GM23338 (cell line): ENCODE data around the gene THRB. TPM values are rescaled to one million over a fixed set of nuclear protein-coding genes. Genes with fewer than 3 reads are reported as not detected.

Experiments used
- ATAC-seq: fragments of 200-7000 bp; cut with Tn5 transposase; 3 replicates; pipeline ENCODE4 v1.9.1; 2020
- DNase-seq: peaks from one replicate; pipeline ENCODE4 v3.0.0-alpha.2; 2015; ENCODE audit warnings: low spot score
- H2AFZ ChIP-seq: fragments of 200-600 bp; sonication (generic); 2 replicates; pipeline ENCODE4 v1.8.0; 2016; ENCODE audit warnings: antibody characterized with exemption, mild to moderate bottlenecking, moderate library complexity
- H3F3A ChIP-seq: fragments of 200-600 bp; sonication (generic); replicated peaks from 2 replicates; pipeline ENCODE4 v1.8.0; 2017; ENCODE audit warnings: antibody characterized with exemption, mixed run types, low read depth
- H3K27ac ChIP-seq: fragments of 200-600 bp; sonication (generic); 2 replicates; pipeline ENCODE4 v1.6.1; 2016; ENCODE audit warnings: low read depth
- H3K27me3 ChIP-seq: fragments of 200-600 bp; sonication (generic); 2 replicates; pipeline ENCODE4 v1.8.0; 2016; ENCODE audit warnings: mild to moderate bottlenecking, mixed run types, moderate library complexity; ENCODE audit not compliant: insufficient read depth
- H3K36me3 ChIP-seq: fragments of 200-600 bp; sonication (generic); 2 replicates; pipeline ENCODE4 v1.8.0; 2016; ENCODE audit warnings: mild to moderate bottlenecking; ENCODE audit not compliant: insufficient read depth
- H3K4me1 ChIP-seq: fragments of 200-600 bp; sonication (generic); 2 replicates; pipeline ENCODE4 v1.8.0; 2016; ENCODE audit warnings: mild to moderate bottlenecking, moderate library complexity; ENCODE audit not compliant: insufficient read depth
- H3K4me2 ChIP-seq: fragments of 200-600 bp; sonication (generic); 2 replicates; pipeline ENCODE4 v1.7.1; 2017; ENCODE audit warnings: mixed run types
- H3K4me3 ChIP-seq: fragments of 200-600 bp; sonication (generic); 2 replicates; pipeline ENCODE4 v1.6.1; 2016; ENCODE audit warnings: mixed run types
- H3K79me2 ChIP-seq: fragments of 200-600 bp; sonication (generic); replicated peaks from 2 replicates; pipeline ENCODE4 v1.8.0; 2017; ENCODE audit warnings: mild to moderate bottlenecking; ENCODE audit not compliant: insufficient read depth
- H3K9me2 ChIP-seq: fragments of 200-600 bp; sonication (generic); 2 replicates; pipeline ENCODE4 v1.8.0; 2017; ENCODE audit not compliant: insufficient read depth
- H4K20me1 ChIP-seq: fragments of 200-600 bp; sonication (generic); replicated peaks from 2 replicates; pipeline ENCODE4 v1.8.0; 2017; ENCODE audit warnings: mild to moderate bottlenecking; ENCODE audit not compliant: insufficient read depth
- H3K27ac Mint-ChIP-seq: 2 replicates; pipeline ENCODE4 v1.8.0; 2020; ENCODE audit warnings: inconsistent platforms, mild to moderate bottlenecking, moderate library complexity, mixed read lengths
- H3K27me3 Mint-ChIP-seq: 3 replicates; pipeline ENCODE4 v1.8.0; 2022; ENCODE audit warnings: low read depth, mild to moderate bottlenecking, moderate library complexity, mixed read lengths, inconsistent platforms; ENCODE audit not compliant: insufficient read depth, poor library complexity
- H3K36me3 Mint-ChIP-seq: 3 replicates; pipeline ENCODE4 v1.8.0; 2021; ENCODE audit warnings: low read depth, mild to moderate bottlenecking, inconsistent platforms, moderate library complexity, mixed read lengths
- H3K4me1 Mint-ChIP-seq: 3 replicates; pipeline ENCODE4 v1.8.0; 2020; ENCODE audit warnings: mild to moderate bottlenecking, inconsistent platforms, mixed read lengths
- H3K4me3 Mint-ChIP-seq: 3 replicates; pipeline ENCODE4 v1.8.0; 2021; ENCODE audit warnings: moderate library complexity, mild to moderate bottlenecking, inconsistent platforms, mixed read lengths
- H3K9me3 Mint-ChIP-seq: 3 replicates; pipeline ENCODE4 v1.8.0; 2020; ENCODE audit warnings: moderate library complexity, mild to moderate bottlenecking, inconsistent platforms, mixed read lengths
- CREB1 ChIP-seq: fragments of 250-450 bp; sonication (Bioruptor Pico); IDR thresholded peaks from 2 replicates; pipeline ENCODE4 v1.5.0; 2020; ENCODE audit warnings: low read depth, mild to moderate bottlenecking, moderate library complexity
- EZH2 ChIP-seq: fragments of 200-600 bp; sonication (generic); IDR thresholded peaks from one replicate; pipeline ENCODE4 v1.8.0; 2017; ENCODE audit warnings: antibody characterized with exemption, mild to moderate bottlenecking, low read depth; ENCODE audit not compliant: unreplicated experiment
- EZH2phosphoT487 ChIP-seq: fragments of 200-600 bp; sonication (generic); IDR thresholded peaks from one replicate; pipeline ENCODE4 v1.8.1; 2018; ENCODE audit warnings: antibody characterized with exemption; ENCODE audit not compliant: unreplicated experiment
- JUNB ChIP-seq: IDR thresholded peaks from one replicate; pipeline ENCODE4 v1.6.1; 2016; ENCODE audit warnings: antibody characterized with exemption; ENCODE audit not compliant: unreplicated experiment
- NANOG ChIP-seq: IDR thresholded peaks from 2 replicates; pipeline ENCODE4 v1.6.1; 2016; ENCODE audit warnings: antibody characterized with exemption, borderline replicate concordance
- POLR2AphosphoS5 ChIP-seq: IDR thresholded peaks from 2 replicates; pipeline ENCODE4 v1.6.1; 2016; ENCODE audit warnings: antibody characterized with exemption, low read depth
- STAT1 ChIP-seq: IDR thresholded peaks from one replicate; pipeline ENCODE4 v1.6.1; 2016; ENCODE audit warnings: antibody characterized with exemption; ENCODE audit not compliant: unreplicated experiment
- ZNF114 ChIP-seq: fragments of 250-450 bp; sonication (Bioruptor Pico); IDR thresholded peaks from 2 replicates; pipeline ENCODE4 v1.5.0; 2020; ENCODE audit warnings: mild to moderate bottlenecking, moderate library complexity
- ZNF331 ChIP-seq: fragments of 250-450 bp; sonication (Bioruptor Pico); IDR thresholded peaks from 2 replicates; pipeline ENCODE4 v1.5.0; 2020; ENCODE audit warnings: low read depth, mild to moderate bottlenecking, moderate library complexity
- polyA plus RNA-seq: library from polyadenylated mRNA; unstranded; fragments of >200 nt; fragmentation: Nextera tagmentation; extraction: Ambion mirVana; gene quantifications from 2 replicates; pipeline ENCODE4 v1.2.1, GENCODE V29; 2016
- total RNA-seq: library from RNA; depleted of rRNA; stranded (reverse); fragments of >200 nt; shearing (Covaris generic); gene quantifications from 2 replicates; pipeline ENCODE4 v1.2.3, GENCODE V29; 2014
- TF ChIP-seq, protein P1 (sequence below): IDR thresholded peaks from 2 replicates; pipeline ENCODE4 v1.6.1; 2016; ENCODE audit warnings: antibody characterized with exemption
- TF ChIP-seq, protein P2 (sequence below), 2 experiments: fragments of 200-600 bp in 1 of 2; sonication (generic) in 1 of 2; conservative IDR thresholded peaks; 2 replicates each; pipeline versions ENCODE4 v1.5.1 to v1.6.1; 2016 to 2017; ENCODE audit warnings: antibody characterized with exemption in 2 of 2, low read depth in 2 of 2, mild to moderate bottlenecking in 2 of 2, moderate library complexity in 1 of 2
- TF ChIP-seq, protein P3 (sequence below): IDR thresholded peaks from one replicate; pipeline ENCODE4 v1.6.1; 2018; ENCODE audit warnings: antibody characterized with exemption; ENCODE audit not compliant: unreplicated experiment

THRB gene
- total and polyA plus RNA-seq, 2 experiments from 2014 or later: 1.7 to 3.2 TPM

DNA sequence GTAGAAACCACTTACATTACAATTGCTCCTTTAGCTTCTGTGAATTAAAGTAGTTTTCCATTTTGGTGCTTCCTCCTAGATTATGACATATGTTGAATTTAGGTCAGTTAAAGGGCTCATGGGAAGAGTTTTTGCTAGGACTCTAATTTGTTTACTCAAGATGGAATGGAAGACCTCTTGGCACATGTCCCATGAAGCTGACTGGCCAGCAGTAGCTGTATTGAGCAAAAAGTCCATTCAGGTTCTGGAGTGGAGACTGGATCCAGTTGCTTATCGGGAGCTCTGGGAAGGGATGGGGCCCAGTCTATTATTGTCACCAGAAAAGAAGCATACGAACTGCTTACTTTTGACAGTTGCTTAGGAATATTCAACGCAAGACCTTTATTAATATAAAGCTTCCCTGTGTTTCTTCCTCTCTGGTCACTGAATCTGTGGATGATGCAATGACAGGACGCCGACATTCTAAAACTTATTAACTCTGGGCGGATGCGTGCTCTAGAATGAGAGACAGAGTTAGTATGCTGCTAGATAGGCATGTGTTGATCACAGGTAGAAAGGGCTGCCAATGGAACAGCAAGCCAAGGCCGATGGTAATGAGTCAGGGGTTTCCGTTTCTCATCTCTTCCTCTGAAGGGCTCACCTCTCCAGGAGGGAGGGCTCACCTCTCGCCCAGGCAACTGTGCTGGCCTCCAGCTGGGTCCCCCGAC is 393.8 kb downstream of the THRB start:
- peaks cover under 1% of the 10 kb centered on the region for H3K27me3 Mint-ChIP-seq
- H3K4me3 Mint-ChIP-seq: no peak overlapping the region

DNA sequence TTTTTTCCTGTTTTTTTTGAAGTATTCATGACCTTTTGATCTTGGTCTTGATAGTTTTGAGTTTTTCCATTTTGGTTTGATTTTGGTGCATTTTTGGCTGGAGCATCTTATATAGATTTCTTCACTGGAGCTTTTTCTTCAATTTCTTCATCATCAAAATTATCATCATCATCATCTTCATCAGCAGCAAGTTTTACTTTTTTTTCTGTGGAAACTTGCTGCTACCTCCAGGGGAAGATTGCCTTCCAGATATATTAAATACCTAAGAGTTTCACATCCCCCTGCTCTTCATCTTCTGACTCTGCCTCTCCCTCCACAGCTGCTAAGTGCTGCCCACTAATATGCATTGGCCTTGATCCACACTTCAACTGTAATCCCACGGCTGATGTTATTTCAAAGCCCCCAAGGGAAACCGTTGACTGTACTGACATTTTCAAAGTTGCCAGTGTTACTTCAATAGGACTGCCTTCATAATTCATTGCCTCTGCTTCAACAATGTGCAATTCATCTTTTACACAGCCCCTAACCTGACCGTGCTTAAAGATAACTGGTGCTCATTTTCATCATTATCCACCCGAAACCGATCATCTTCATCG is 397.9 kb downstream of the THRB start:
- Mint-ChIP-seq H3K4me1 (peaks cover 9% of the 10 kb centered on the region; the same call in 2 of the 3 replicates), H3K4me3 (no peak overlapping the region), H3K9me3 (peaks cover 7% of the 10 kb centered on the region; the same call in 1 of the 3 replicates), H3K27ac (no peak overlapping the region), H3K36me3 (peaks cover 4% of the 10 kb centered on the region; the same call in 2 of the 3 replicates), H3K27me3 (peaks cover 5% of the 10 kb centered on the region)
- H2AFZ ChIP-seq: no peak overlapping the region
- no peaks in the 10 kb centered on the region for H3K27me3 ChIP-seq
- no peaks in the 10 kb centered on the region for H3K4me1 ChIP-seq
- no peak for ATAC-seq
- H3K4me3 ChIP-seq: no peak overlapping the region
- H3K36me3 ChIP-seq: no peaks in the 10 kb centered on the region
- DNase-seq: no peak
- H3K4me2 ChIP-seq: no peak overlapping the region
- H3K27ac ChIP-seq: no peak overlapping the region
- H3K9me2 ChIP-seq: no peaks in the 10 kb centered on the region; the same call in 1 of the 2 replicates
- H3K79me2 ChIP-seq: no peaks in the 10 kb centered on the region
- no peaks in the 10 kb centered on the region for H4K20me1 ChIP-seq
- H3F3A ChIP-seq: no peaks in the 10 kb centered on the region
- TF ChIP-seq ZNF331 (CRISPR knock-in tag) (no peak), JUNB (no peak), EZH2 (no peak), POLR2AphosphoS5 (no peak), ZNF114 (CRISPR knock-in tag) (no peak), NANOG (no peak), EZH2phosphoT487 (no peak), STAT1 (no peak), CREB1 (CRISPR knock-in tag) (no peak)
- TF ChIP-seq, protein P1, sequence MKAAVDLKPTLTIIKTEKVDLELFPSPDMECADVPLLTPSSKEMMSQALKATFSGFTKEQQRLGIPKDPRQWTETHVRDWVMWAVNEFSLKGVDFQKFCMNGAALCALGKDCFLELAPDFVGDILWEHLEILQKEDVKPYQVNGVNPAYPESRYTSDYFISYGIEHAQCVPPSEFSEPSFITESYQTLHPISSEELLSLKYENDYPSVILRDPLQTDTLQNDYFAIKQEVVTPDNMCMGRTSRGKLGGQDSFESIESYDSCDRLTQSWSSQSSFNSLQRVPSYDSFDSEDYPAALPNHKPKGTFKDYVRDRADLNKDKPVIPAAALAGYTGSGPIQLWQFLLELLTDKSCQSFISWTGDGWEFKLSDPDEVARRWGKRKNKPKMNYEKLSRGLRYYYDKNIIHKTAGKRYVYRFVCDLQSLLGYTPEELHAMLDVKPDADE: no peak
- TF ChIP-seq, protein P2, sequence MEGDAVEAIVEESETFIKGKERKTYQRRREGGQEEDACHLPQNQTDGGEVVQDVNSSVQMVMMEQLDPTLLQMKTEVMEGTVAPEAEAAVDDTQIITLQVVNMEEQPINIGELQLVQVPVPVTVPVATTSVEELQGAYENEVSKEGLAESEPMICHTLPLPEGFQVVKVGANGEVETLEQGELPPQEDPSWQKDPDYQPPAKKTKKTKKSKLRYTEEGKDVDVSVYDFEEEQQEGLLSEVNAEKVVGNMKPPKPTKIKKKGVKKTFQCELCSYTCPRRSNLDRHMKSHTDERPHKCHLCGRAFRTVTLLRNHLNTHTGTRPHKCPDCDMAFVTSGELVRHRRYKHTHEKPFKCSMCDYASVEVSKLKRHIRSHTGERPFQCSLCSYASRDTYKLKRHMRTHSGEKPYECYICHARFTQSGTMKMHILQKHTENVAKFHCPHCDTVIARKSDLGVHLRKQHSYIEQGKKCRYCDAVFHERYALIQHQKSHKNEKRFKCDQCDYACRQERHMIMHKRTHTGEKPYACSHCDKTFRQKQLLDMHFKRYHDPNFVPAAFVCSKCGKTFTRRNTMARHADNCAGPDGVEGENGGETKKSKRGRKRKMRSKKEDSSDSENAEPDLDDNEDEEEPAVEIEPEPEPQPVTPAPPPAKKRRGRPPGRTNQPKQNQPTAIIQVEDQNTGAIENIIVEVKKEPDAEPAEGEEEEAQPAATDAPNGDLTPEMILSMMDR (conservative IDR thresholded peaks at IDR 0.05; ENCODE audit: low read depth in 2 of 2): no peak
- TF ChIP-seq, protein P3, sequence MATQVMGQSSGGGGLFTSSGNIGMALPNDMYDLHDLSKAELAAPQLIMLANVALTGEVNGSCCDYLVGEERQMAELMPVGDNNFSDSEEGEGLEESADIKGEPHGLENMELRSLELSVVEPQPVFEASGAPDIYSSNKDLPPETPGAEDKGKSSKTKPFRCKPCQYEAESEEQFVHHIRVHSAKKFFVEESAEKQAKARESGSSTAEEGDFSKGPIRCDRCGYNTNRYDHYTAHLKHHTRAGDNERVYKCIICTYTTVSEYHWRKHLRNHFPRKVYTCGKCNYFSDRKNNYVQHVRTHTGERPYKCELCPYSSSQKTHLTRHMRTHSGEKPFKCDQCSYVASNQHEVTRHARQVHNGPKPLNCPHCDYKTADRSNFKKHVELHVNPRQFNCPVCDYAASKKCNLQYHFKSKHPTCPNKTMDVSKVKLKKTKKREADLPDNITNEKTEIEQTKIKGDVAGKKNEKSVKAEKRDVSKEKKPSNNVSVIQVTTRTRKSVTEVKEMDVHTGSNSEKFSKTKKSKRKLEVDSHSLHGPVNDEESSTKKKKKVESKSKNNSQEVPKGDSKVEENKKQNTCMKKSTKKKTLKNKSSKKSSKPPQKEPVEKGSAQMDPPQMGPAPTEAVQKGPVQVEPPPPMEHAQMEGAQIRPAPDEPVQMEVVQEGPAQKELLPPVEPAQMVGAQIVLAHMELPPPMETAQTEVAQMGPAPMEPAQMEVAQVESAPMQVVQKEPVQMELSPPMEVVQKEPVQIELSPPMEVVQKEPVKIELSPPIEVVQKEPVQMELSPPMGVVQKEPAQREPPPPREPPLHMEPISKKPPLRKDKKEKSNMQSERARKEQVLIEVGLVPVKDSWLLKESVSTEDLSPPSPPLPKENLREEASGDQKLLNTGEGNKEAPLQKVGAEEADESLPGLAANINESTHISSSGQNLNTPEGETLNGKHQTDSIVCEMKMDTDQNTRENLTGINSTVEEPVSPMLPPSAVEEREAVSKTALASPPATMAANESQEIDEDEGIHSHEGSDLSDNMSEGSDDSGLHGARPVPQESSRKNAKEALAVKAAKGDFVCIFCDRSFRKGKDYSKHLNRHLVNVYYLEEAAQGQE: no peak

More for the DNA sequence above, 393.8 kb downstream of the THRB start:
- TF ChIP-seq ZNF114 (CRISPR knock-in tag) (no peak), EZH2phosphoT487 (no peak), EZH2 (no peak)
- TF ChIP-seq, protein P1: no peak
- no peak for ATAC-seq
- DNase-seq: no peak
- Histone ChIP-seq H3K4me3 (no peak overlapping the region), H3K27ac (no peak overlapping the region), H3K27me3 (no peaks in the 10 kb centered on the region), H3K4me1 (peaks cover 5% of the 10 kb centered on the region; the same call in 1 of the 2 replicates), H3F3A (no peaks in the 10 kb centered on the region), H3K4me2 (no peak overlapping the region), H3K79me2 (no peaks in the 10 kb centered on the region), H2AFZ (peak overlapping the region; percentile 64), H3K36me3 (no peaks in the 10 kb centered on the region), H3K9me2 (peaks cover 9% of the 10 kb centered on the region), H4K20me1 (no peaks in the 10 kb centered on the region)
- no peaks in the 10 kb centered on the region for H3K36me3 Mint-ChIP-seq
- no peaks in the 10 kb centered on the region for H3K9me3 Mint-ChIP-seq
- peaks cover 15% of the 10 kb centered on the region for H3K4me1 Mint-ChIP-seq
- peak overlapping the region; percentile 15; the same call in 1 of the 2 replicates for H3K27ac Mint-ChIP-seq
